OCI-LY1 (cell line): ENCODE measurements around the gene CPD.

Experiments
- H2AFZ ChIP-seq: fragments of 200-600 bp; sonication (generic), shearing (Covaris generic); 2 replicates; pipeline ENCODE4 v1.6.0; 2014; ENCODE audit warnings: antibody characterized with exemption, mild to moderate bottlenecking, low read length
- H3F3A ChIP-seq: fragments of 200-600 bp; sonication (generic), shearing (Covaris generic); 2 replicates; pipeline ENCODE4 v1.6.0; 2014; ENCODE audit warnings: mild to moderate bottlenecking, antibody characterized with exemption, low read length, moderate library complexity; ENCODE audit not compliant: insufficient read depth
- H3K27ac ChIP-seq: fragments of 200-600 bp; sonication (generic); 2 replicates; pipeline ENCODE4 v1.5.1; 2014; ENCODE audit warnings: low read length, mixed run types, mild to moderate bottlenecking, low read depth; ENCODE audit not compliant: poor library complexity, severe bottlenecking
- H3K27me3 ChIP-seq: fragments of 200-600 bp; sonication (generic); 2 replicates; pipeline ENCODE4 v1.6.0; 2014; ENCODE audit warnings: antibody characterized with exemption, mild to moderate bottlenecking, low read length, moderate library complexity; ENCODE audit not compliant: insufficient read depth
- H3K36me3 ChIP-seq: fragments of 200-600 bp; sonication (generic); 2 replicates; pipeline ENCODE4 v1.6.1; 2014; ENCODE audit warnings: mild to moderate bottlenecking, antibody characterized with exemption, low read length, moderate library complexity, mixed read lengths; ENCODE audit not compliant: insufficient read depth
- H3K4me1 ChIP-seq: fragments of 200-600 bp; sonication (generic); 2 replicates; pipeline ENCODE4 v1.5.1; 2014; ENCODE audit warnings: mild to moderate bottlenecking, low read length, moderate library complexity; ENCODE audit not compliant: insufficient read depth, severe bottlenecking
- H3K4me2 ChIP-seq: fragments of 200-600 bp; sonication (generic), shearing (Covaris generic); 2 replicates; pipeline ENCODE4 v1.6.1; 2014; ENCODE audit warnings: low read length
- H3K4me3 ChIP-seq: fragments of 200-600 bp; sonication (generic); 2 replicates; pipeline ENCODE4 v1.5.1; 2014; ENCODE audit warnings: low read length, low read depth, mild to moderate bottlenecking, mixed read lengths; ENCODE audit not compliant: poor library complexity, severe bottlenecking
- H3K79me2 ChIP-seq: fragments of 200-600 bp; shearing (Covaris generic); 2 replicates; pipeline ENCODE4 v1.6.1; 2016; ENCODE audit warnings: mixed run types, low read length, mixed read lengths; ENCODE audit not compliant: insufficient read depth
- H3K9ac ChIP-seq: fragments of 200-600 bp; sonication (generic), shearing (Covaris generic); 2 replicates; pipeline ENCODE4 v1.6.1; 2014; ENCODE audit warnings: mild to moderate bottlenecking, low read length, mixed read lengths
- H3K9me2 ChIP-seq: fragments of 200-600 bp; sonication (generic), shearing (Covaris generic); 2 replicates; pipeline ENCODE4 v1.6.1; 2014; ENCODE audit warnings: low read depth, mild to moderate bottlenecking, low read length, mixed read lengths
- H3K9me3 ChIP-seq: fragments of 200-600 bp; shearing (Covaris generic); 2 replicates; pipeline ENCODE4 v1.6.1; 2014; ENCODE audit warnings: low read length, mixed read lengths
- H4K20me1 ChIP-seq: fragments of 200-600 bp; sonication (generic), shearing (Covaris generic); 2 replicates; pipeline ENCODE4 v1.6.0; 2016; ENCODE audit warnings: mild to moderate bottlenecking, low read length; ENCODE audit not compliant: insufficient read depth
- EZH2 ChIP-seq: fragments of 200-600 bp; sonication (generic), shearing (Covaris generic); IDR thresholded peaks from 2 replicates; pipeline ENCODE4 v1.8.0; 2017; ENCODE audit warnings: borderline replicate concordance, mixed run types, mild to moderate bottlenecking, antibody characterized with exemption, low read length, moderate library complexity, mixed read lengths
- TF ChIP-seq, protein P1 (sequence below): fragments of 200-600 bp; sonication (generic), shearing (Covaris generic); IDR thresholded peaks from 2 replicates; pipeline ENCODE4 v1.5.1; 2017; ENCODE audit warnings: mild to moderate bottlenecking, antibody characterized with exemption, low read length, moderate library complexity, mixed read lengths

Gene CPD

DNA sequence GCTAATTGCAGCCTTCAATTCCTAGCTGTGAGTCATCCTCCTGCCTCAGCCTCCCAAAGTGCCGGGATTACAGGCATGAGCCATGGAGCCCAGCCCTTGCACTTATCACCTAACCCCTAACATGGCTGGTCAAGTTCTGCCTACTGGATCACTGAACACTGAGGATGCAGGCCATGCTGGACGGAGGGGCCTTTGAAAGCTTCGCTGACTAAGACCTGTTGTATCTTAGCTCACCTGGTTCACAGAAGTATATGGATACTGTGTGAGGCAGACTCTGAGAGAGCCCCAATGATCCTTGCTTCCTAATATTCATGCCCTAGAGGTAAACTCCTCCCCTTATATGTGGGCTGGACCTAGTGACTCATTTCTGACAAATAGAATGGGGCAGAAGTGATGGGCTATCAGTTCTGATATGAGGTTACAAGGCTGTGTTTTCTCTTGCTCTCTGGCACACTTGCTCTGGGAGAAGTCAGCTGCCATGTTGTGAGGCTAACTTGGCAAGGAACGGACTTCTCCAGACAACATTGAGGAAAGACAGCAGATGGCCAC is 33.1 kb upstream of the CPD start:
- Histone ChIP-seq H3K4me1 (peaks cover 9% of the 10 kb centered on the region), H3K36me3 (no peaks in the 10 kb centered on the region), H3K9me3 (no peaks in the 10 kb centered on the region), H3K4me2 (no peak overlapping the region), H3K9ac (no peak overlapping the region), H3F3A (no peaks in the 10 kb centered on the region), H3K9me2 (no peaks in the 10 kb centered on the region), H3K4me3 (no peak overlapping the region), H2AFZ (no peak overlapping the region), H3K79me2 (no peaks in the 10 kb centered on the region), H4K20me1 (no peaks in the 10 kb centered on the region), H3K27ac (no peak overlapping the region), H3K27me3 (no peaks in the 10 kb centered on the region)
- TF ChIP-seq, protein P1, sequence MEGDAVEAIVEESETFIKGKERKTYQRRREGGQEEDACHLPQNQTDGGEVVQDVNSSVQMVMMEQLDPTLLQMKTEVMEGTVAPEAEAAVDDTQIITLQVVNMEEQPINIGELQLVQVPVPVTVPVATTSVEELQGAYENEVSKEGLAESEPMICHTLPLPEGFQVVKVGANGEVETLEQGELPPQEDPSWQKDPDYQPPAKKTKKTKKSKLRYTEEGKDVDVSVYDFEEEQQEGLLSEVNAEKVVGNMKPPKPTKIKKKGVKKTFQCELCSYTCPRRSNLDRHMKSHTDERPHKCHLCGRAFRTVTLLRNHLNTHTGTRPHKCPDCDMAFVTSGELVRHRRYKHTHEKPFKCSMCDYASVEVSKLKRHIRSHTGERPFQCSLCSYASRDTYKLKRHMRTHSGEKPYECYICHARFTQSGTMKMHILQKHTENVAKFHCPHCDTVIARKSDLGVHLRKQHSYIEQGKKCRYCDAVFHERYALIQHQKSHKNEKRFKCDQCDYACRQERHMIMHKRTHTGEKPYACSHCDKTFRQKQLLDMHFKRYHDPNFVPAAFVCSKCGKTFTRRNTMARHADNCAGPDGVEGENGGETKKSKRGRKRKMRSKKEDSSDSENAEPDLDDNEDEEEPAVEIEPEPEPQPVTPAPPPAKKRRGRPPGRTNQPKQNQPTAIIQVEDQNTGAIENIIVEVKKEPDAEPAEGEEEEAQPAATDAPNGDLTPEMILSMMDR: no peak
- TF ChIP-seq EZH2: no peak

DNA sequence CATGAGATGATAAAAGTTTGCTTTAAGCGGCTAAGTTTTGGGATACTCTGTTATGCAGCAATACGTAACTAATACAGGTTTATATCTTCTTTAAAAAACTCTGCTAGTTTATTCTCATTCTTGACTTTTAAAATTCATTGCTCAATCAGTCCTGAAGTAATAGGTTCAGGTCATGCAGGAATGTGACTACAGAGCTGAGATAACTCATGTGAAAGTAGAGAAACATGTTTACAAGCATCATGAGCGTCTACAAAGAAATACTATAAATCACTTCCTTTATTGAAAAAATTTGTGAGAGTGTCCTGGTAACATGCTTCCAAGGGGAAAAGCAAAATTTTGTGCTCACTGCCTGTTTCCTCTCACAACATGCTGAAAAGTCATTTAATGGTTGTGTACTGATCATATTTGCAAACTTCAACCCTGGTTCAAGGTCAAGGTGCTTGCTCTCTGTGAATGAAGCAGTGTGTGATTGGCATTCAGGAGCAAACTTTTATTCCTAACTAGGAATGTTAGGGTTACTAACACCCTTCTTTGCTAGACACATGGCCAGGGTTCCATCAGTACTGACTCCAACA is 32.4 kb upstream of the CPD start:
- Histone ChIP-seq H3K9me3 (no peaks in the 10 kb centered on the region), H3K27ac (no peak overlapping the region), H3K9ac (no peak overlapping the region), H3K36me3 (no peaks in the 10 kb centered on the region), H3K4me3 (no peak overlapping the region), H2AFZ (no peak overlapping the region), H3K9me2 (no peaks in the 10 kb centered on the region), H3K27me3 (no peaks in the 10 kb centered on the region), H3F3A (no peaks in the 10 kb centered on the region), H3K4me1 (peaks cover 8% of the 10 kb centered on the region), H3K4me2 (no peak overlapping the region), H3K79me2 (no peaks in the 10 kb centered on the region), H4K20me1 (no peaks in the 10 kb centered on the region)
- TF ChIP-seq EZH2: no peak
- TF ChIP-seq, protein P1: no peak

DNA sequence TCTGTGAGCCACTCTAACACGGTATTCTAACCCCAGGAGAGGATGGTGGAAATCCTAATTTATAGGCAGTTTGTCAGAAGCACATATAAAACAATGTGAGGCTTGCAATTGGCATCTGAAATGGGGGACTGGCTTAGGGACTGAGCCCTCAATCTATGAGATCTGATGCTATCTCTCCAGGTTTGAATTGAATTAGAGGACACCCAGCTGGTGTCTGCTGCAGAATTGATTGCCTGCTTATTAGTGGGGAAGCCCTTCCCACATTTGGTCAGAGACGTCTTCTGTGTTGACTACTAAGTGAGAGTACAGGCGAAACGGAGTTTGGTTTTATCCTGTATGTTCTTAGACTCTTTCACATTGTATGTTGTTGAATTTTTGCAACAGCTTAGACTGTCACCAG is 31.2 kb upstream of the CPD start:
- H2AFZ ChIP-seq: no peak overlapping the region
- no peak for TF ChIP-seq EZH2
- TF ChIP-seq, protein P1: no peak
- no peak overlapping the region for H3K4me3 ChIP-seq
- no peaks in the 10 kb centered on the region for H3F3A ChIP-seq
- H3K79me2 ChIP-seq: no peaks in the 10 kb centered on the region
- H4K20me1 ChIP-seq: no peaks in the 10 kb centered on the region
- H3K9me2 ChIP-seq: no peaks in the 10 kb centered on the region
- no peaks in the 10 kb centered on the region for H3K27me3 ChIP-seq
- H3K4me2 ChIP-seq: no peak overlapping the region
- no peaks in the 10 kb centered on the region for H3K9me3 ChIP-seq
- no peak overlapping the region for H3K9ac ChIP-seq
- H3K36me3 ChIP-seq: no peaks in the 10 kb centered on the region
- H3K4me1 ChIP-seq: peaks cover 8% of the 10 kb centered on the region
- no peak overlapping the region for H3K27ac ChIP-seq
